HCT116 (cell line): ENCODE results near the gene NPW. TPM values are rescaled to one million over a fixed set of nuclear protein-coding genes. Genes with fewer than 3 reads are reported as not detected.

Source experiments
- ATAC-seq: fragments of 200-7000 bp; cut with Tn5 transposase; 2 replicates; pipeline ENCODE4 v1.9.1; 2020; ENCODE audit warnings: mild to moderate bottlenecking, moderate library complexity
- BruUV-seq: library from RNA; stranded (reverse); fragments of 400-500 nt; replicated peaks from 2 replicates; lab custom pipeline; 2021; lab: Mats Ljungman, UMichigan
- CTCF ChIA-PET: fragments of 300-600 bp; sonication (Branson Sonifier 250); formaldehyde crosslinking; loops from one replicate; lab custom pipeline; 2021; ENCODE audit warnings: antibody characterized with exemption; lab: Charles Lee
- POLR2A ChIA-PET: fragments of 300-600, 350-600 bp; sonication (Branson Sonifier 250); formaldehyde crosslinking; loops from one replicate; lab custom pipeline; 2021; ENCODE audit warnings: antibody characterized with exemption; lab: Charles Lee
- RAD21 ChIA-PET, 2 experiments: fragments of 300-600 bp; sonication (Branson Sonifier 250); formaldehyde crosslinking; loops; one replicate each; lab custom pipeline; 2023; ENCODE audit warnings: low total read pairs in 2 of 2; ENCODE audit not compliant: uncharacterized antibody in 2 of 2, unreplicated experiment in 2 of 2, low non-redundant PET in 1 of 2; lab: Charles Lee
- DNase-seq: peaks from one replicate; pipeline ENCODE4 v3.0.0-alpha.2; 2010; ENCODE audit warnings: low read depth, low spot score
- H2AFZ ChIP-seq: fragments of 200-600 bp; shearing (Covaris generic), sonication (generic); 2 replicates; pipeline ENCODE4 v1.6.1; 2017; ENCODE audit warnings: low read depth, mixed run types, mixed read lengths, antibody characterized with exemption, low read length; ENCODE audit not compliant: poor library complexity, severe bottlenecking
- H3K27ac ChIP-seq: 2 replicates; pipeline ENCODE4 v1.5.1; 2012; ENCODE audit warnings: low read depth, low read length
- H3K27me3 ChIP-seq: fragments of 200-600 bp; sonication (generic); 2 replicates; pipeline ENCODE4 v1.6.1; 2016; ENCODE audit warnings: mixed run types, low read length, mixed read lengths; ENCODE audit not compliant: insufficient read depth
- H3K36me3 ChIP-seq, 2 experiments: fragments of 200-500 bp in 1 of 2; fragments of 200-600 bp in 1 of 2; sonication (Bioruptor generic) in 1 of 2; sonication (generic) in 1 of 2; 2 replicates each; pipeline versions ENCODE4 v1.5.1 to v1.6.1; 2014 to 2016; ENCODE audit warnings: low read length in 2 of 2, inconsistent platforms in 1 of 2, mixed read lengths in 1 of 2, mixed run types in 1 of 2; ENCODE audit not compliant: insufficient read depth in 2 of 2, control insufficient read depth in 1 of 2
- H3K4me1 ChIP-seq, 2 experiments: fragments of 200-600 bp in 1 of 2; sonication (generic) in 1 of 2; 2 replicates each; pipeline versions ENCODE4 v1.5.1 to v1.6.1; 2012 to 2017; ENCODE audit warnings: low read length in 2 of 2, inconsistent platforms in 1 of 2, mild to moderate bottlenecking in 1 of 2, mixed read lengths in 1 of 2, mixed run types in 1 of 2, moderate library complexity in 1 of 2; ENCODE audit not compliant: insufficient read depth in 2 of 2, control insufficient read depth in 1 of 2
- H3K4me2 ChIP-seq: fragments of 200-600 bp; sonication (generic); 2 replicates; pipeline ENCODE4 v1.6.1; 2017; ENCODE audit warnings: mixed run types, low read length, mixed read lengths
- H3K4me3 ChIP-seq, 2 experiments: fragments of 200-600 bp in 1 of 2; sonication (generic) in 1 of 2; replicated peaks in 1 of 2; 2 replicates each; pipeline ENCODE4 v1.5.1; 2011 to 2016; ENCODE audit warnings: low read length in 2 of 2, control low read depth in 1 of 2, low read depth in 1 of 2, mild to moderate bottlenecking in 1 of 2, mixed read lengths in 1 of 2, mixed run types in 1 of 2
- H3K79me2 ChIP-seq: fragments of 200-600 bp; sonication (generic); 2 replicates; pipeline ENCODE4 v1.6.1; 2017; ENCODE audit warnings: mild to moderate bottlenecking, mixed run types, low read length, moderate library complexity, mixed read lengths; ENCODE audit not compliant: insufficient read depth
- H3K9ac ChIP-seq: fragments of 200-600 bp; sonication (generic); 2 replicates; pipeline ENCODE4 v1.6.1; 2016; ENCODE audit warnings: low read length, mixed read lengths
- H3K9me2 ChIP-seq: fragments of 200-600 bp; sonication (generic), shearing (Covaris generic); 2 replicates; pipeline ENCODE4 v1.6.1; 2017; ENCODE audit warnings: mixed run types, mild to moderate bottlenecking, moderate library complexity; ENCODE audit not compliant: insufficient read depth
- H3K9me3 ChIP-seq, 2 experiments: fragments of 200-500 bp in 1 of 2; fragments of 200-600 bp in 1 of 2; sonication (Bioruptor generic) in 1 of 2; sonication (generic) in 1 of 2; 2 replicates each; pipeline ENCODE4 v1.6.1; 2014 to 2017; ENCODE audit warnings: low read length in 2 of 2, mixed read lengths in 2 of 2, inconsistent platforms in 1 of 2, low read depth in 1 of 2, mild to moderate bottlenecking in 1 of 2, mixed run types in 1 of 2, moderate library complexity in 1 of 2; ENCODE audit not compliant: control insufficient read depth in 1 of 2, insufficient read depth in 1 of 2
- H4K20me1 ChIP-seq: fragments of 200-600 bp; sonication (generic), shearing (Covaris generic); 2 replicates; pipeline ENCODE4 v1.6.1; 2017; ENCODE audit warnings: mixed run types, mild to moderate bottlenecking, moderate library complexity; ENCODE audit not compliant: insufficient read depth
- CBX3 ChIP-seq: IDR thresholded peaks from 2 replicates; pipeline ENCODE4 v1.6.1; 2012; ENCODE audit warnings: low read depth
- EZH2 ChIP-seq: fragments of 200-600 bp; sonication (generic); IDR thresholded peaks from 2 replicates; pipeline ENCODE4 v1.6.1; 2017; ENCODE audit warnings: antibody characterized with exemption, mixed run types
- FOSL1 ChIP-seq: IDR thresholded peaks from 2 replicates; pipeline ENCODE4 v1.6.1; 2012; ENCODE audit warnings: low read depth
- JUND ChIP-seq: IDR thresholded peaks from 2 replicates; pipeline ENCODE4 v1.6.1; 2012
- POLR2A ChIP-seq: IDR thresholded peaks from 2 replicates; pipeline ENCODE4 v1.7.0; 2011; ENCODE audit warnings: borderline replicate concordance; ENCODE audit not compliant: insufficient read depth, insufficient read length; ENCODE audit errors: extremely low read depth
- RAD21 ChIP-seq: IDR thresholded peaks from 2 replicates; pipeline ENCODE4 v1.6.1; 2012; ENCODE audit warnings: low read depth, mild to moderate bottlenecking
- SP1 ChIP-seq: IDR thresholded peaks from 2 replicates; pipeline ENCODE4 v1.6.1; 2012; ENCODE audit warnings: low read depth
- YY1 ChIP-seq: IDR thresholded peaks from 2 replicates; pipeline ENCODE4 v1.6.1; 2011; ENCODE audit warnings: low read length, low read depth, moderate library complexity, mild to moderate bottlenecking; ENCODE audit not compliant: insufficient replicate concordance; ENCODE audit errors: extremely low read depth
- ZFX ChIP-seq: fragments of 450-650 bp; IDR thresholded peaks from 2 replicates; pipeline ENCODE4 v1.6.1; 2017
- intact Hi-C: fragments of 100-400 bp; cut with micrococcal nuclease; formaldehyde crosslinking; loops from 2 replicates; pipeline ENCODE4 v1.10.0; 2022
- total RNA-seq: library from RNA; stranded (reverse); gene quantifications from one replicate; pipeline ENCODE4 v1.2.1, GENCODE V29; 2021; ENCODE audit not compliant: unreplicated experiment
- TF ChIP-seq, protein P1 (sequence below), 3 experiments: fragments of 200-600 bp in 1 of 3; sonication (generic) in 1 of 3; IDR thresholded peaks in 2 of 3; conservative IDR thresholded peaks in 1 of 3; 2 replicates each; pipeline ENCODE4 v1.5.1; 2012 to 2017; ENCODE audit warnings: low read depth in 2 of 3, low read length in 2 of 3, antibody characterized with exemption in 1 of 3, borderline replicate concordance in 1 of 3, control low read depth in 1 of 3, mild to moderate bottlenecking in 1 of 3, mixed read lengths in 1 of 3, mixed run types in 1 of 3, moderate library complexity in 1 of 3; ENCODE audit not compliant: insufficient read depth in 1 of 3

NPW gene
- total RNA-seq, 1 experiment from 2014 or later: 226 TPM

DNA sequence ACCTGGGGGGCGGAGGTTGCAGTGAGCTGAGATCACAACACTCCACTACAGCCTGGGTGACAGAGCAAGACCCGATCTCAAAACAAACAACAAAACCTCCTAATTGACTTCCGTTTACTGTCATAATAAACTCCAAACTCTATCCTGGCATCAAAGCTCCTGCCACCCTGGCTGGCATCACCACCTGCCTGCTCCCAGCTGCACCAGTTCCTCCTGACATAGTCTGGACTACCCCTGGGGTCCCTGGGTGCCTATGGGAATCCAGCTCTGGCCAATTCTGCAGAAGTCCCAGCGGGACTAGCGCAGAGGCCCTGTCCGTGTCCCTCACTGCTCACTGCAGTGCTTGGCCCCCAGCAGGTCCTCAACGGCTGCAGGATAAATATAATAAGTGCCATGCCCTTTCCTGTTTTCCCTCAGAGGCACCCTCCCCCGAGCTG lies 27.3 kb downstream of the NPW start:
- BruUV-seq: no TSS peak
- Histone ChIP-seq H3K4me2 (peak overlapping the region; percentile 82), H3K4me1 (peaks cover 8 to 40% of the 10 kb centered on the region in 2 experiments; a peak in 3 of 4 replicates), H3K36me3 (peaks cover 0 to 3% of the 10 kb centered on the region in 2 experiments; a peak in 1 of 4 replicates), H3K79me2 (peaks cover 11% of the 10 kb centered on the region; the same call in 1 of the 2 replicates), H3K4me3 (peak overlapping the region; percentile 64 to 88), H3K27ac (peak overlapping the region; percentile 71), H4K20me1 (no peaks in the 10 kb centered on the region), H2AFZ (no peak overlapping the region), H3K9ac (peak overlapping the region; percentile 77), H3K27me3 (no peaks in the 10 kb centered on the region), H3K9me3 (no peaks in the 10 kb centered on the region), H3K9me2 (no peaks in the 10 kb centered on the region)
- ATAC-seq (no peak; the same call in 1 of the 2 replicates), DNase-seq (no peak)
- ChIA-PET POLR2A (interaction anchor here (1.7 kb wide), 1 partner anchor 108 kb away, joined by 6 read pairs; the partner anchor contains the start of gene TRAF7), CTCF (interaction anchor here (0.8 to 1.8 kb wide), 5 partner anchors 9 to 94 kb away, joined by 3 to 12 read pairs (median 3); no protein-coding TSS in a partner anchor), RAD21 (no interaction called here)
- intact Hi-C loops: loop anchor here (5.0 kb wide), 1 partner anchor 95 kb away; no protein-coding TSS in a partner anchor
- TF ChIP-seq JUND (no peak), FOSL1 (no peak), ZFX (no peak), SP1 (no peak), POLR2A (no peak), CBX3 (no peak), RAD21 (no peak), YY1 (no peak), EZH2 (no peak)
- TF ChIP-seq, protein P1, sequence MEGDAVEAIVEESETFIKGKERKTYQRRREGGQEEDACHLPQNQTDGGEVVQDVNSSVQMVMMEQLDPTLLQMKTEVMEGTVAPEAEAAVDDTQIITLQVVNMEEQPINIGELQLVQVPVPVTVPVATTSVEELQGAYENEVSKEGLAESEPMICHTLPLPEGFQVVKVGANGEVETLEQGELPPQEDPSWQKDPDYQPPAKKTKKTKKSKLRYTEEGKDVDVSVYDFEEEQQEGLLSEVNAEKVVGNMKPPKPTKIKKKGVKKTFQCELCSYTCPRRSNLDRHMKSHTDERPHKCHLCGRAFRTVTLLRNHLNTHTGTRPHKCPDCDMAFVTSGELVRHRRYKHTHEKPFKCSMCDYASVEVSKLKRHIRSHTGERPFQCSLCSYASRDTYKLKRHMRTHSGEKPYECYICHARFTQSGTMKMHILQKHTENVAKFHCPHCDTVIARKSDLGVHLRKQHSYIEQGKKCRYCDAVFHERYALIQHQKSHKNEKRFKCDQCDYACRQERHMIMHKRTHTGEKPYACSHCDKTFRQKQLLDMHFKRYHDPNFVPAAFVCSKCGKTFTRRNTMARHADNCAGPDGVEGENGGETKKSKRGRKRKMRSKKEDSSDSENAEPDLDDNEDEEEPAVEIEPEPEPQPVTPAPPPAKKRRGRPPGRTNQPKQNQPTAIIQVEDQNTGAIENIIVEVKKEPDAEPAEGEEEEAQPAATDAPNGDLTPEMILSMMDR (IDR thresholded peaks at IDR 0.05 in 2 of 3, conservative IDR thresholded peaks at IDR 0.05 in 1 of 3; ENCODE audit: borderline replicate concordance in 1 of 3, insufficient read depth in 1 of 3, low read depth in 2 of 3, low read length in 2 of 3): no peak
